GM08714 (cell line): ENCODE results near the gene SUN1.

ENCODE experiments used
- H3K4me3 ChIP-seq: fragments of 200-500 bp; sonication (Bioruptor generic); 2 replicates; pipeline ENCODE4 v1.5.1; 2014; ENCODE audit warnings: mild to moderate bottlenecking, low read length, inconsistent platforms
- ZNF274 ChIP-seq: IDR thresholded peaks from 2 replicates; pipeline ENCODE4 v1.6.1; 2012; ENCODE audit warnings: mild to moderate bottlenecking, low read depth, low read length

The SUN1 gene

DNA sequence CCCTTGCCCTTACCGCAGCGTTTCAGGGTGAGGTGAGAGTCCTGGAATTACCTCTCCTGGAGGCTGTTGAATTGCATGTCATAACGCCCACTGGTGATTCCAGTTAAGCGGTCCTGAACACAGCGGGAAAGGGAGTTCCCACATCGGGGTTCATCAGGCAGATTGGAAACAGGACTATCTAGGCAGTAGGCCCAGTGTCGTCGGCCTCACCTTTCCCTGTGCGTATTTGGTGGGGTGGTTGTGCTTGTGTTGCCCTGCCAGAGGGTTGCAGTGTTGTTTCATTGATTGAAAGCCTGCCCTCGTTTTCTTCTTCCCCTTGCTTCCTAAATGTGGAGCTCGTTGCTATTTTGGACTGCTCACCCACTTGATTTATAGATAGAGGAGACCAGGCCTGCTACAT is 10.6 kb upstream of the SUN1 start:
- H3K4me3 ChIP-seq: no peak overlapping the region
- no peak for TF ChIP-seq ZNF274

DNA sequence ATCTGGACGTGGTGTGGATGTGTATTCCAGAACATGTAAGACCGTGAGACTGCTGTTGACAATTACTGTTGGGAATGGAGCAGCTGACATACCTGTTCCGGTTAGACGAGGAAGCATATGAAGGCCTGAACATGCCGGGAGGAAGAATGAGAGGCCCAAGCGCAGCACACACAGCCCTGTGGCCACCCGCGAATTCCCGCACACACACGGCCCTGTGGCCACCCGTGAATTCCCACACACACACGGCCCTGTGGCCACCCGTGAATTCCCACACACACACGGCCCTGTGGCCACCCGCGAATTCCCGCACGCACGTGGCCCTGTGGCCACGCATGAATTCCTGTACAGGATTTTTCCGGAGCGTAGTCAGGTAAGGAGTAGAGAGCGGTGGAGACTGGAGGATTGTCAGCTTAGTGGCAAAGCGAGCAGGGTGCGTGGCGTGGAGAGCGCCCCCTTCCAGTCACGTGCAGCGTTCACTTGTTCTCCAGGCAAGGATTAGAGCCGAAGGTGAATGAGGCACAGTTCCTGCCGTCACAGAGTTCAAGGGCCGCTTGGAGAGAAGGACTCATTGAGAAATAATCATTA is 9.5 kb upstream of the SUN1 start:
- no peak overlapping the region for H3K4me3 ChIP-seq
- TF ChIP-seq ZNF274: no peak

GRCh38 chr7:823649-824048 is 8.6 kb upstream of the SUN1 start:
- TF ChIP-seq ZNF274: no peak
- H3K4me3 ChIP-seq: no peak overlapping the region

DNA sequence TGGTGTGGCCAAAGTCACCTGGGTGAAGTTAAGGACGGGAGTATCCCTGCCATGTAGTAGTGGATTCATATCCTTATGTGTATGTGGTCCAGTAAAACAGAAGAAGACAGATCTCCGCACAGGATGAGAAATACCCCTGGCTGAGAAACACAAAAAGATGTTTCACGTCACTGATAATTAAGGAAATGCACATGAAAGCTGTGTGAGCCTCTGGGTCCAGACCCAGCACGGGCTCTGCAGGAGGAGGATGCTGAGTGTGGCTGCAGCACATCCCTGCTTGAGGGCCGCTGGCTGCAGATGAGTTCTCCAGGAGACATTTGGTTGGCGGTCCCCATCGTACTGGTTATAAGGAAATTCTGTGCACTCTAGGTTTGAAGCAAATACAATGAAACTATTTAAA is 8.2 kb upstream of the SUN1 start:
- no peak for TF ChIP-seq ZNF274
- no peak overlapping the region for H3K4me3 ChIP-seq

DNA sequence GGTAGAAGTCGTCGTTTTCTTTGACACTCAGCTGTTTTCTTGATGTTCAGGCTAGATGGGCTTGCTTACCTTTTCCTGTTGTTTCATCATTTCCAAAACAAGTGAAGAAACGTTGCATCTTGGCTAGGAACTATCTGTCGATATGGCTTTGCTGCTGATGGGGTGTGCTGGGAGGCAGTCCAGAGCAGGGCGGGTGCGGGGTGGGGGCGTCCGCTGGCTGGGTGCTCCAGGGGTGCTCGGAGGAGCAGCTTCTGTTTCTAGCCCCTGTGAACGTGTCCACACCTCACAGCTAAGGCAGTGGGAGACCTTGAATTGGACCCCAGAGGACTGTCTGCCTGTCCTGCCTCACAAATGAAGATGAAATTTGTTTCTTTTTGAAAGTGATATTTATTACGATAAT is 7.6 kb upstream of the SUN1 start:
- no peak overlapping the region for H3K4me3 ChIP-seq
- no peak for TF ChIP-seq ZNF274

GRCh38 chr7:825386-825785 is 6.9 kb upstream of the SUN1 start:
- H3K4me3 ChIP-seq: no peak overlapping the region
- TF ChIP-seq ZNF274: no peak

DNA sequence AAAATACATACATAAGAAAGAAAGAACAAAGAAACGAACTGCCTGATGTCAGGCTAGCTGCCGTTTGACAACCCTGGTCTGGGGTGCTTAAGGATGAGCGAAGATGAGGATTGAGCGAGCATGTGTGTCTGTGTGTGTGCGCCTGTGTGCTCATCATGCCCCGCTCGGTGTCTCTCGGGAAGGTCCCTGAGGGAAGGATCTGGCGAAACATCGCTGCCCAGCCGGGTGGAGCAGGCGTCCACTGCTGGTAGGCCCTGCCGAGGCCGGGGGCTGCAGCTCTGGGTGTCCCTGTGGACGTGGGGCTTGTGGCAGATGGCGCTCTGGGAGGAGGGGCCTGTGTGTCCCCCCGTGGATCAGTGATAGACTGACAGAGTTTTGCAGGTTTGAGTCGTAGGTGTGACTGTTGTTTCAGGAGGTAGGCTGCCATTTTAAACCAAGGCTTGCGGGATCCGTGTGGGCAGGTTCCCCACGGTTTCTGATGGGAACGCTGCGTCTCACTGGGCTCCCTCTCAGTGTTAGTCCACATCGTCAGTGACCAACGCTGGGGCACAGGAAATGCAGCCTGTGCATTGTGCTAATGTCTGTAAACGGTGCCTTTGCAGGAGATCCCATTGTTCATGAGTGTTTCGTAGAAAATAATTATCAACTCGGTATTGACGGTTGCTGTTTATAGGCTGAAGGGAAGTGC is 5.9 kb upstream of the SUN1 start:
- no peak for TF ChIP-seq ZNF274
- H3K4me3 ChIP-seq: no peak overlapping the region

- no peak for TF ChIP-seq ZNF274
- no peak overlapping the region for H3K4me3 ChIP-seq
These were observed 3.3 kb upstream of the SUN1 start for GRCh38 chr7:828793-829561.

DNA sequence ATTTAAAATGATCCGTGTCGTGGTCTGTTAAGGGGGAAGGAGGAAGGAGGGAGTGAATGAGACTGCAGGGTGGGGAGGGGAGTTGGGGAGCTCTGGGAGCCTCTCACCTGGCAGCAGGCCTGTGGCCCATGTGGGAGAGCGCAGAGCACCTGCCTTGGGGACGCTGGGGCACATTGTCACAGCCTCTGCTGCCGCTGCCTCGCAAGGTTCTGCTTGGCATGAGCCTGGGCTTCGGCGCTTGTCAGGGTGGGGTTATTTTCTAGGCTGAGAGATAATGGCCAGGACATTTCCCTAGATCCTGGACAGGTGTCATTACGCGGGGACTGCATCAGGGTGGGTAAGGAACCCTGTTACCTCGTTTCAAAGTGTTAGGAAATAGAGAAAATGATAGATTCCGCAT is 2.2 kb upstream of the SUN1 start:
- TF ChIP-seq ZNF274: no peak
- H3K4me3 ChIP-seq: no peak overlapping the region

DNA sequence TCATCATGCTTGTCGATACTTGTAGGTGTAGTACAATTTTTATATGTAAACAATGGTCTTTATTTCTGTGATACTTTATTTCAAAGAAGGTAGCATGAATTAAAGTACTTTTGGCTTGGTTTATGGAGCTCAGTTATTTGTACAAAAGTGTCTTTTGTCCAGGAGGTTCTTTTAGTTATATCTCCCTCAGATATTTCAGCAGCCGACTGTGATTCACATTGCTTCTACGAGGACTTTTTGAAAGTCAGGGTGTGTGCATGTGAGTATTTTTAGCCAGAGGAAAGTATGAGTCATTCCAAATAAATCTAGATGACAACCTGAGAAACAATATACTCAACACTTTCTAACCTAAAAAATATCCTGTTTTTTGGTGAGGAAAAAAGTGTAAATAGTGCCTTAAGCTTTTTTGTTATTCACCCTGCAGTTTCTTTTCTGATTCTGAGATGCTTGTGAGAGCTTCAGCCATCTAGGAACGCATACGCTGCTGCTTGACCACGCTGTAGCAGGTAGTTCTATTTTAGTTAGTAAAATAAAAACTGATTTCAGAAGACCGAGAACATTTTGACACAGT is 595 bp upstream of the SUN1 start:
- H3K4me3 ChIP-seq: peak overlapping the region; percentile 34; the same call in 1 of the 2 replicates
- no peak for TF ChIP-seq ZNF274

DNA sequence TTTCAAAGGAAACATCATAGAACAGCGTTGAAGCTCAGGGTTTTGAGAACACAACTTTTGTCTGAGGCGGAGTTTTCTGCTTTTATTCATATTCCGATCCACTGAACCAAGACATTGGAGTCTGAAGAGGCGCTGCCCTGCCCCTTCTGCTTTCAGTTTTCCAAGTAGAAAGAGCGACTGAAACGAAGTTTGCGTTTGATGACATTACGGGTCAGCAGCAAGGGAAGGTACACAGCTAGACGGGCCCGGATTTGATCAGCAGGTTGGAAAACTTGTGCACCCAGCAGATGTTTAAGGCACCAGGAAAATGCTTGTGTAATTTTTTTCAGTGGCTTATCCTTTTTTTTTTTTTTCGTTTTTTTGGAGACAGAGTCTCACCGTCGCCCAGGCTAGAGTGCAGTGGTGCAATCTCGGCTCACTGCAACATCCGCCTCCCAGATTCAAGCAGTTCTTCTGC is 720 bp downstream of the SUN1 start:
- TF ChIP-seq ZNF274: no peak
- no peak overlapping the region; the same call in 1 of the 2 replicates for H3K4me3 ChIP-seq

- TF ChIP-seq ZNF274: no peak
- no peak overlapping the region for H3K4me3 ChIP-seq
These were observed 1.5 kb downstream of the SUN1 start for GRCh38 chr7:833601-834258.

- no peak overlapping the region for H3K4me3 ChIP-seq
- TF ChIP-seq ZNF274: no peak
These were observed 2.0 kb downstream of the SUN1 start for GRCh38 chr7:834277-834676.

DNA sequence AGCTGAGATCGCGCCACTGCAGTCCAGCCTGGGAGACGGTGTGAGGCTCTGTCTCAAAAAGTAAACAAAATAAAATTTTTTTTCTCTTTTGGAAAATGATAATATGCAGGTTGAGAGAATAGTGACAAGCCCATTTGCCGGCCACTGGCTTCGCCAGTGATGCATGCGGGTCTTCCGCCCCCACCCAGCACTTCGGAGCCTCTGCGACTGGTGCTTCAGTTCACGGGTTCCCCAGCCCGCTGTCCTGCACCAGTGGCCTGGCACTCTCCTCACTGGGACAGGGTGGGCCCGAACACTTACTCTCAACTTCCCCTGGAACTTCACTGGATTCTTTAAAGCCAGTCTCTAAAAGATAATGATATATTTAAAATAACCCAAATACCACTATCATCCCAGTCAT is 2.7 kb downstream of the SUN1 start:
- H3K4me3 ChIP-seq: no peak overlapping the region
- TF ChIP-seq ZNF274: no peak
